MM.1S (cell line): Measurements from ENCODE around the gene RUVBL2.
"Not testable (repeated sequence)": the region's sequence is repeated elsewhere in the genome, so short reads cannot be mapped to it uniquely, and the experiment has no call there.

ENCODE experiments used
- CTCF ChIP-seq: fragments of 300-600 bp; sonication (generic); IDR thresholded peaks from 2 replicates; pipeline ENCODE4 v1.5.1; 2016; ENCODE audit warnings: antibody characterized with exemption, low read length, mixed read lengths
- EZH2 ChIP-seq: fragments of 300-600 bp; sonication (generic); optimal IDR thresholded peaks from 2 replicates; pipeline ENCODE3; 2017; ENCODE audit warnings: low read depth, mild to moderate bottlenecking, antibody characterized with exemption, low read length, mixed read lengths
- EZH2phosphoT487 ChIP-seq: fragments of 300-600 bp; sonication (generic); IDR thresholded peaks from 2 replicates; pipeline ENCODE4 v1.6.1; 2018; ENCODE audit warnings: antibody characterized with exemption, low read length

- not testable (repeated sequence) for TF ChIP-seq CTCF, EZH2phosphoT487, EZH2
Measured at GRCh38 chr19:49056902-49057596, 63.4 kb downstream of the RUVBL2 start.
